Neural cell (in vitro differentiated cells): Measurements from ENCODE around the gene PARD3B.

Experiments
- CTCF ChIP-seq: fragments of 450-650 bp; IDR thresholded peaks from 2 replicates; pipeline ENCODE4 v1.5.1; 2014; ENCODE audit warnings: antibody characterized with exemption, mild to moderate bottlenecking, moderate library complexity; ENCODE audit not compliant: poor library complexity, severe bottlenecking
- EP300 ChIP-seq: fragments of 450-650 bp; conservative IDR thresholded peaks from 2 replicates; pipeline ENCODE4 v1.6.1; 2014; ENCODE audit warnings: antibody characterized with exemption, mild to moderate bottlenecking, moderate library complexity; ENCODE audit not compliant: poor library complexity, severe bottlenecking
- EZH2 ChIP-seq: fragments of 200-600, 300-800 bp; shearing (Covaris generic), sonication (generic); IDR thresholded peaks from 2 replicates; pipeline ENCODE4 v1.6.1; 2014; ENCODE audit warnings: antibody characterized with exemption, low read length, borderline replicate concordance, mild to moderate bottlenecking; ENCODE audit not compliant: insufficient read depth, poor library complexity, severe bottlenecking
- MXI1 ChIP-seq: fragments of 450-650 bp; conservative IDR thresholded peaks from 2 replicates; pipeline ENCODE4 v1.6.1; 2014; ENCODE audit warnings: antibody characterized with exemption, mild to moderate bottlenecking; ENCODE audit not compliant: poor library complexity, severe bottlenecking
- POLR2AphosphoS5 ChIP-seq: IDR thresholded peaks from 2 replicates; pipeline ENCODE4 v1.6.1; 2012
- RAD21 ChIP-seq: fragments of 450-650 bp; conservative IDR thresholded peaks from 2 replicates; pipeline ENCODE4 v1.6.1; 2014; ENCODE audit warnings: antibody characterized with exemption, mild to moderate bottlenecking, moderate library complexity
- REST ChIP-seq: IDR thresholded peaks from 2 replicates; pipeline ENCODE4 v1.6.1; 2012; ENCODE audit warnings: borderline replicate concordance
- TAF1 ChIP-seq: IDR thresholded peaks from 2 replicates; pipeline ENCODE4 v1.6.1; 2012; ENCODE audit warnings: low read depth

GRCh38 chr2:205077159-205077558, 531.9 kb downstream of the PARD3B start:
- TF ChIP-seq EZH2: no peak
- no peak for TF ChIP-seq CTCF
- TF ChIP-seq EP300: no peak
- no peak for TF ChIP-seq REST
- no peak for TF ChIP-seq POLR2AphosphoS5
- TF ChIP-seq TAF1: no peak
- no peak for TF ChIP-seq RAD21
- no peak for TF ChIP-seq MXI1
